Fibroblast of skin of right quadriceps (primary cell): Measurements from ENCODE around the gene STK26.
"Not testable (repeated sequence)": the region's sequence is repeated elsewhere in the genome, so short reads cannot be mapped to it uniquely, and the experiment has no call there.

Experiments
- DNase-seq: peaks from one replicate; pipeline ENCODE4 v3.0.0-alpha.2; 2013

The STK26 gene

DNA sequence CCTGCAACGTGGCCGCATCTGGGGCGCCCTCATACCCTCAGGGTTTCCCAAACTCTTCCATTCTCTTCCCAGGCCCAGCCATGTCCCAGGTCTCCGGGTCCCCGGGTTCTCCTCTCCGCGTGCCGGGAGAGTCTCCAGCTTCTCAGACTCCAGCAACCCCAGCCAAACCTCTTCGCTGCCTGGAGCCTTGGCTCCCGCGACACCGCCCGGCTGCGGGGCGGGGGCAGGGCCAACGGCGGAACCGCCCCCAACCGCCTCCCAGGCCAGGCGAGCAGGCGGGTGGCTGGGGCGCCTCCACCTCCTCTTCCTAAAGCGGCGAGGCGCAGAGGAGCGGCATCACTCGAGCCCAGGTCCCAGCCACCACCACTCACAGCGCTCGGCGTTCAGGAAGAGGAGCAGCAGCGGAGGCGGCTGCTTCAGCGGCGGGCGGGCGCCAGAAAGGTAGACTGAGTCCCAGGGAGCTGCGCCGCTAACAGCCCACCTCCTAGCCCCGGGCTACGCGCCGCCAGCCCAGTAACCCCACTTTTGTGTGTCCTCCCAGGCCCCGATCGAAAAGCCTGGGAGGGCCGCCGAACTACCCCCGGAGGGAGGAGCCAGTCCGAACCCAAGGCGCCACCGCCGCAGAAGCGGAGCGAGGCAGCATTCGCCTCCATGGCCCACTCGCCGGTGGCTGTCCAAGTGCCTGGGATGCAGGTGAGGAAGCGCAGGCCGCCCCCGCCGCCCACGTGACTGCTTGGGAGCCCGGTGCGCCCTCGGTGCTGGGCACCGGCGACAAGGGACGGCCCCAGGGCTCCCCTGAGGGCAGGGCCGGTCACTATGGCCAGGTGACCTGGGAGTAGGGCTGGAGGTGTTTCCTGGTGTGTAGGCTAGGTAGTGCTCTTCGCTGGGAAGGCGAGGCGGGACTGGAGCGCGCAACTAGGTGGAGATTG, at the start of gene STK26:
TSS of gene STK26 (plus strand) at position 336 of the 929 bp plus-strand sequence. CDS start at position 652, 316 bp downstream.
- DNase-seq = peak; percentile 71

DNA sequence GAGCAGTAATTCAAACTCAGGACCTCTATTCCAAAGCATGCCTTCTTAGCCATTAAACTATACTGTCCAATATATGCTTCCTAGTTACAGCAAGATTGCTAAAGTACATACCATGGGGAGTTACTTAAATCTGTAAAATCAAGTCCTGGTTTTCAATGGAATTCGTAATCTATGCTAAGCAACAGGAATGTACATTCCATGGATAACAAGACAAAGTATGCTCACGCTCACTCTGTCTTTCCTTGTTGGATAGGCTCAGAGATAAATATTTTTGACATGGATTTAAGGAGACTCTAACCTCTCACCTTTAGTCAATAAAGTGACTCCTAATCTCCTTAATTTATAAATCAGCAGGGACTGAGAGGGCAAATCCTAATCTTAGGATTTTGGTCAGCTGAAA, 47.3 kb upstream of the STK26 start:
- peak; percentile 9 for DNase-seq

GRCh38 chrX:131977619-131978018, 45.5 kb upstream of the STK26 start:
- DNase-seq = peak; percentile 0

GRCh38 chrX:131979116-131979515, 44.0 kb upstream of the STK26 start:
- DNase-seq = no peak

GRCh38 chrX:131985526-131986049, 37.5 kb upstream of the STK26 start:
- no peak for DNase-seq

DNA sequence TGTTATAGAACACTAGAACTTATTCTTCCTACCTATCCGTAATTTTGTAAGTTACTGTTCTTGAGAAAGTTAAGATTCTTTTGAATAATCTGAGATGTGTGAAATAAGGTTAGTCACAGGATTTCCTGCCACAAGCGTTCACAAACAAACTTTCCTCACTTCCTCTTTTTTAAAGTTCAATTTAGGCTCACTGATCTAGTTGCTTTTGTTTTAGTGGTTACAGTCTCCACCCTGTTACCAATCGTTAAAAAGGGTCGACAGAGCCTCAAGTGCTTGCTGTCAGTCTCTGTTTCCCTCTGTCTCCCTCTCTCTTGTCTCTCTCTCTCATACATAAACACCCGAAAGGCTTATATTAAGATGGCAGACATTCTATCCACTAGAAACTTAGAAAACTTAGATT, 35.9 kb upstream of the STK26 start:
- no peak for DNase-seq

DNA sequence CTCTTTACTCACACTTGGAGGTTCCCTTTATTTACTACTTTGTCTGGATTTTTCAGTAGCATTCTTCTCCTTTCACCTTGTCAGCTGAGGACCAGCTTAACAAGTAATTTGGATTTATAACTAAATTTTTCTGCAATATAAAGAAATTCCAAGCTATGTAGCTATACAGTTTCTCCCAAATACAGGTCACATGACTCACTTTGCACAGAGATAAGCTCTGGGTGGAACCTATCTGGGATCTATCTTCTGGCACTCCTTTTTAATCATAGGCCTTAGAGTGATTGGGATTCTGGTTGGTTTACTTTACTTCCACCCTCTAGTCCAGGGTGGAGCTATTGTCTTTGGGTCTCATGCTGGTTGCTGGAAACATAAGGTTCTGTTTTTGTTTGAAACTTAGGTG, 34.9 kb upstream of the STK26 start:
- no peak for DNase-seq

GRCh38 chrX:132001127-132001526, 22.0 kb upstream of the STK26 start:
- no peak for DNase-seq

- DNase-seq = no peak
Observed at GRCh38 chrX:132004728-132005127, 18.4 kb upstream of the STK26 start.

GRCh38 chrX:132009350-132009749, 13.8 kb upstream of the STK26 start:
- DNase-seq = no peak

DNA sequence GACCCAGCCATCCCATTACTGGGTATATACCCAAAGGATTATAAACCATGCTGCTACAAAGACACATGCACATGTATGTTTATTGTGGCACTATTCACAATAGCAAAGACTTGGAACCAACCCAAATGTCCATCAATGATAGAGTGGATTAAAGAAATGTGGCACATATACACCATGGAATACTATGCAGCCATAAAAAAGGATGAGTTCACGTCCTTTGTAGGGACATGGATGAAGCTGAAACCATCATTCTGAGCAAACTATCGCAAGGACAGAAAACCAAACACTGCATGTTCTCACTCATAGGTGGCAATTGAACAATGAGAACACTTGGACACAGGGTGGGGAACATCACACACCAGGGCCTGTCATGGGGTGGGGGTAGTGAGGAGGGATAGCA, 12.9 kb upstream of the STK26 start:
- not testable (repeated sequence) for DNase-seq

DNA sequence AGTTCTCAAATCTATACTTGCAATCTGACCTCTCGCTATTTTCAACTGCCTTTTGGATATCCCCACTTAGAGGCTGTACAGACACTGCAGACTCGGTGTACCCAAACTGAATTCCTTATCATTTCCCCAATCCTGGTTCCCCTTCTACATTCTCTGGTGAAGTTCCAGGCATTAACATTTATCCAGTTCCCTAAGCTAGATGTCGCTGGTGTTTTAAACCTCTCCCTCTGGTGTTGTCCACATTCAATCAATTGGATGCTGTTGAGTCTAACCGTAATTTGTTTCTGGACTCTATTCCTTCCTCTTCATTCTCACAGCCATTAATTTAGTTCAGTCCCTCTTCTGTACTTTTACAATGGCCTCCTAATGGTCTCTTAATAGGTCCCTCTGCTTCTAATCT, 7.2 kb upstream of the STK26 start:
- DNase-seq = no peak

GRCh38 chrX:132016628-132017430, 6.3 kb upstream of the STK26 start:
- no peak for DNase-seq

DNA sequence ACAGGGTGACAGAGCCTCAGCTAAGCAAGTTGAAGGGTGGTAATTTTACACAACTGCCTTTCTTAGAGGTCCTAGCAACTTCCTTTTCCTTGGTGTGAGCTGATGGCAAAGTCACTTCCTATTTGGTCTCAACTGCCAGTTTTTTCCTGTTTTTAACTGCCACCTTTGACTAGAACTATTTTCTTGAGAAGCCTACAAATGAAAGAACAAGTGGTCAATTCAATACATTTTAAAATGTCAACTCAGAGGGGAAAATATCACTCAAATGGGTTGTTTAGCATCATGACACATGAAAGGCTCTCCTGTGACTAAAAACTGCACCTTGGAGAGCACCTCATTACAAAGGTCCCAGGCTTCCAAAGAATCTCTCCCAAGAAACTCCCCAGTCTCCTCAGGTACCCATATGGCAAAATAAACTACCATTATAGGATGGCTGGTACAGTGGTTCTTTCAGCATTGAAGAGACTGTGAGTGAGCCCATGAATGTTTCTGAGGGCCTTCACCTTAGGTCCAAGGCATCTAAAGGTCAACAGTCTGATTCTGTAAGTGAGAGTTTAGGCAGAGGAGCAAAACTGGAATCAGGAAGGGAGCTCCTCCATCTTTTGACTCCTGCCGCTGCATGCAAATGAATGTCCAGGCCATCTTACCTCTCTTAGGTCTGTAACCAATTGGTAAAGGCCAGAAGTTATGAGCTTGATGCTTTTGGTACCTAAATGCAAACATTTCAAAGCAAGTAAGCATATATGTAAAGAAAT, 5.5 kb upstream of the STK26 start:
- DNase-seq = no peak

- DNase-seq = peak; percentile 9
Observed at GRCh38 chrX:132022198-132022966, 720 bp upstream of the STK26 start.

DNA sequence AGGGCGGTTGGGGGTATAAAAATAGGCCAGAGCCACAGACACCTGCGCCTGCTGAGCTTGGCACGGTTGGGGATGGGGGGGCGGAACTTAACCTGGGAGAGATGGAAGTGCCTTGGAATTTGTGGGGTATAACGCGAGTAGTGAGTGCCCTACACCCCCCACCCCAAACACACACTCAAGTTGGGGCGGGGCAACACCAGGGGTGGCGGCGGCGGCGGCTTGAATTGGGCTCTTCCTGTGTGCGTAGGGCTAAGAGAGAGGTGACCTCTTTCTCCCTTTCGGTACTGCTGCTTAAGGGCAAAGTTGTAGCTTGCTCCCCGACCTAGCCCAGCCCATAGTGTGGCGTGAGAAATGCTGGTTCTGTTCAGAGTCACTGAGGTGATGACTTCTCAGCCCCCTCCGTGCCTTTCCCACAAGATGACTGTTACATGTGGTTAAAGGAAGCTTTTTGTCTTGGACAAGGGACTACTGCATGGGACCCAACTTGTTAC, 839 bp downstream of the STK26 start:
- DNase-seq = no peak

DNA sequence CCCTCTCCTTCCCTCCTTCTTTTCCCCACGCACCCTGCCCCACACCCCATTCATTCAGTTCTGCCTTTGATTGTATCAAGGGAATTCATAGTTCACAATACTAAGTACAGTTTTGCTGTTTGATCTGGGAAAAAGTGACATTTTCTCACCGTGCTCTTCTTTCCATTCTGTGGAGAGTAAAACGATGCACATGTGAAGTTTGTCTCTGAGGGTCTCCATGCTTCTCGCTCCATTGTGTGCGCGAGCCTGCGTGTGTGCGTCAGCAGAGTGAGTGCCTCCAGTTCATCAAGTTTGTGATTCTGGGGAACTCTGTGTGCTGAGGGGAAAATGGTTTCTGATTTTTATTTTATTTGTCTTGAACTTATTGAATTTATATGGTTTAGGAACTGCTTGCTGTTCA, 1.9 kb downstream of the STK26 start:
- DNase-seq = no peak

DNA sequence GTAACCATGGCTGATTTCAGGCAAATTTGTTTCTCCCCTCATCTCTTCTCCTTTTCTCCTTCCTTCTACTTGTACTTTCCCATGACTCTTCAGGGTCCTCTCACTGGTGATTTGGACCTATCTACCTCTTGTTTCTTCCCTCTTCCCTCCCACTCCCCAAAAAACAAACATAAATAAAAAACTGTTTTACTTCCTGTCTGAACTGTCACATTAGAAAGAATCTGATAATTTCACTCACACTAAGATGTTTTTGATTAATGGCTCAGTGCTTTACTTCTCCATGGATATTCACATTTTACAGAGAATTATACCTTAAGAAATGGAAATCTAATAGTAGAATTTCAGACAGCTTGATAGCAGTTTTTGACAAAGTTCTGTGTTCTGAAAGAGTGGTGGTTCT, 7.2 kb downstream of the STK26 start:
- DNase-seq = no peak

- no peak for DNase-seq
Observed at GRCh38 chrX:132031867-132032266, 8.8 kb downstream of the STK26 start.

DNA sequence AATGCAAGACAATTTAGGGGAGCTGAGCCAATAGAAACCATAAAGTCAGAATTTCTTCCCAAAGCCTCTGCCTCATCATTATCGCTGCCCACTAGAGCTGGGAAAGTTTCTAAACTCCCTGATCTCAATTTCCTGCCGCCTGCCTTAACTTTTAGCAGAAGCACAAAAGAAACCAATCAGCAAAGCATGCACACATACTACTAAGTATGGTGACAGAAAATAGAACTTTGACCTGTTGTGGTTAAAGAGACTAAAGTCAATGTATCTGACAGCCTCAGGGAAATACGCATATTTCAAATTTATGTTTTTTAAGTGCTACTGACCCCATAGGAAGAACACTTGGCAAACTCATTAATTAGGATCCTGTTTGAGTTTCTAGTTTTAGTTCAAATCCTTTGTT, 10.1 kb downstream of the STK26 start:
- DNase-seq = no peak

GRCh38 chrX:132034648-132035047, 11.5 kb downstream of the STK26 start:
- DNase-seq = no peak

GRCh38 chrX:132037479-132037993, 14.4 kb downstream of the STK26 start:
- DNase-seq = no peak
